Right ventricle myocardium superior (tissue), 1 donor: ENCODE results near the gene NFATC3. TPM values are rescaled to one million over a fixed set of nuclear protein-coding genes. Genes with fewer than 3 reads are reported as not detected.

Source experiments
- ATAC-seq: fragments of 200-7000 bp; cut with Tn5 transposase; one replicate; pipeline ENCODE4 v1.9.1; 2020; ENCODE audit warnings: mild to moderate bottlenecking; ENCODE audit not compliant: poor library complexity
- DNase-seq: peaks from one replicate; pipeline ENCODE4 v3.0.0-alpha.2; 2020
- intact Hi-C: fragments of 100-400 bp; cut with DNase I; formaldehyde crosslinking; loops from one replicate; pipeline ENCODE4 v1.11.2; 2022
- total RNA-seq: library from RNA; stranded (reverse); fragmentation: NEBNext Ultra II Directional; extraction: Animal tissue kit (Norgen Biotek cat#: 25700); gene quantifications from one replicate; pipeline ENCODE4 v1.2.1, GENCODE V29; 2021
- donor health status: DM: no; HTN: yes; CAD: no; lungs with severe emphysema.

NFATC3 gene
- total RNA-seq, 1 donor from 2014 or later: 24.4 TPM

DNA sequence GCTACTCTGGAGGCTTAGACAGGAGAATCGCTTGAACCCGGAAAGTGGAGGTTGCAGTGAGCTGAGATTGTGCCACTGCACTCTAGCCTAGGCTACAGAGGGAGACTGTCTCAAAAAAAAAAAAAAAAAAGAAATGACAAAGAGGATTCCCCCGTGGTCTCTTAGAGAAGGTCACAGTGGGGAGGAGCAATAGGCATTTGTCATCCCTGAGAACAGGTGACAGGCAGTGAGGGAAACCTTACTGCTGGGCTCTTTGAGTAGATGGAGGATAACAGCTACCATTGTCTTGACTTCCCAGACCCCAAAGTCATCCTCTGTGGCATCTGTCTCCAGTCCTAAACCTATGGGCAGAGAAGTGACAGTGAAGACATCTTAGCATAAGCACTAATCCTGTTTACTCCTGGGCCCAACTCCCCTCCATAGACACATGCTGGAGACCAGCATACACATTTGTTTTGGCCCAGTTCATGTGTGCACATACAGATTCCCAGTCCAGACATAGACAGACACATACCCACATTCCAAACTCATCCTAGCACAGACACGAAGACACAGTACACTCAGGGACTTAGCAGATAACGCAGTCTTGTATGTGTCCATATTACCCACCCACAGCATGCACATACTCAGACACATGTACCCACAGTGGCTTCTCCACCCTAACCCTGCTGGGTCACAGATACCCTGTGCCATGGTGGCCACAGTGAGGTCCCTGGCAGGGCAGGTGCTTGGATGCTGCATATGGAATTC lies 148.1 kb downstream of the NFATC3 start:
- intact Hi-C loops: no loop called here
- ATAC-seq (no peak), DNase-seq (no peak)

DNA sequence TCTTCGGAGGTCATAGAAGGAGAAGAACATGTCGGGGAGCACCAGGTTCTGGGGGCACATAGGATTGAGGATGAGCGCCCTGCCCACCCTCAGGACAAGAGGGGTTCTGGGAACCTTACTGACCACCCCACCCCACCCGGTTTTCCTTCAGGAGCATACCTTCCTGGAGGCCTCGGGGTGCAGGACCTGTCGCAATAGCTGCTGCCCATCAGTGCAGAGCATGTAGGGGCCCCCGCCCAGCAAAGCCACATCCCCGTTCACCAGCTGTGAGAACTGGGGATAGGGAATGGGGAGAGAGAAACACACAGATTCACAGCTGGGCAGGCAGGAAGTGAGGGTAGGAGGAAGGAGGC lies 148.6 kb downstream of the NFATC3 start:
- intact Hi-C loops: no loop called here
- no peak for ATAC-seq

DNA sequence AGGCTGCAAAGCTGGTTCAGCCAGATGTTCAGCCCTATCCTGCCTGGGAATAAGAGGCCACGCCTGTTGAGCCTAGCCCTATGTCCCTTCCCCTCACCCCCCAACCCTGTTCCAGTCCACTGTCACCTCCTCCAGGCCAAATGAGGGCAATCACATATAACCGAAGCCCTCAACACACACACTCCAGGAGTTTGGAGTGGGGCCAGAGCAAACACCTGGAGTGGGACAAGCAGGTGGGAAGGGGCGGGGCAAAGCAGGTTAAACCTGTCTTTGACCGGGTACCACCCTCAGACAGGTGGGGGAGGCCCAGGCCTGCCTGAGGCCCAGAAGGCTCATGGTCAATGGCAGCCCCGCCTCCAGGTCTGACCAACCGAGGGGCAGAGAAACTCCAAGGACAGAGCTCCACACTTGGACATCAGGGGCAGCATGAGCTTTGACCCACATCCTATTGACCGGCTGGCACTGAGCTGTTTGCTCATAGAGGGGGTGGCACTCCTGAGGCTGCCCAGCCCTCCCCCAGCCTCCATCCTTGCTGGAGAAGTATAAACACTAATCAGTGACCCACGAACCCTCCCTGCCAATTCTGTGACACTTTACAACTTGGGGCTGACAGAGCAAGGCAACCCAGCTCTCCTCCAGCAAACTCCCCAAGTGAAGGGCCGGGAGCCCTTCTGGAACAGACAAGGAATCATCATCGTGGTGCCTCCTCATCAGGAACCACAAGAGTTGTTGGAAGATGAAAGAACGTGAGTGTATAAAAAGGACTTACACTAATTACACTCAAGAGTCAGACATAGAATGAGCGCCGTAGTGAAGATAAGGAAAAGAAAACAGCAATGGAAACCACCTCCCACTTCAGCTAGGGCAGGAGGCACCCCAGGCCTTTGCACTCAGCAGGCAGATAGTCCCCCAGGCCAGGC lies 149.3 kb downstream of the NFATC3 start:
- intact Hi-C loops: no loop called here
- DNase-seq: no peak
- ATAC-seq: no peak

More for the DNA sequence above, 148.6 kb downstream of the NFATC3 start:
- no peak for DNase-seq

DNA sequence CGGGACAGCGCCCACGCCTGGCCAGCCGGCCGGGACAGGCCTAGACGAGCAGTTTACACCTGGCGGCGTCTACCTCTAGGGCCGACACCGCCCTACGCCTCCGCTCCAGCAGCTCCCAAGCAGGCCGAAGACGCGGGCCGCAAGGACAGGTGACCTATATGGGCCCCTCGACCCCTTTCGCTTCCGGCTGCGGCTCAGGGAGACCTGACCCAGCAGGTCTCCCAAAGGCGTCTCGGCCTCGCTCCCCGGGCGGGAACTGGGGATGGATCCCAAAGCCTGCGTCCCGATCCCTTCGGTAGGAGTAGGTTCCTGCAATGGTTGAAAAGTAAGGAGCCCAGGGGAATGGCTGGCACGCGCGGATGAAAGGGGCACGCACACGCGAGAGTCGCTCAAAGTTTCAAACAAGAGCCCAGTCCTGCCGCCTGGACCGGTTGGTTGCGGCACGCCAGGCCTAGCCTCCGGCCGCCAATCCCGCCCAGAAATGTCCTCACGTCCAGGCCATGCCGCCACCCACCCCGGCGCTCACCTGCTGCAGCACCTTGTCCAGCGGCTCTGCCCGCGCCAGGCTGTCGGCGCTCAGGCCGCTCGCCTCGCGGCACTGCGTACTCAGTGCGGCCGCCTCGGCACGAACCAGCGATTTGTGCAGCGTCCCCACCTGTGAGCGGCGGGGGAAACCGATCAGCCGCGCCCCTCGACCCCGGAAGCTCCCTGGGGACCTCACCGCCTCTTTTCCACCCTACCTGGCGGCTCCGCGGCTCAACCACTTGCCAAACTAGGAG lies 150.1 kb downstream of the NFATC3 start:
- DNase-seq: no peak
- intact Hi-C loops: no loop called here

DNA sequence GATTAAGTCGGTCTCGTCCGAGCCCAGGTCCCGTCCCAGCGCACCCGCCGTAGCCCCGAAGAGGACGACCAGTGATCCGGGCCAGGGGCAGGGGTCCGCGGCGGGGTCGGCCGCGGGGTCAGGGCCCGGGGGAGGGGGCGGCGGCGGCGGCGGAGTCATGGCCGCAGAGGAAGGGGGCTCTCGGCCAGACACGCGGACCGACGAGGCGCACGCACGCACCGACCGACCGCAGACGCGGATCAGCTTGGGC lies 150.6 kb downstream of the NFATC3 start, which contains the start of gene ESRP2:
Gene ESRP2, minus strand, starts transcription at position 241 of the 250 bp plus-strand sequence. Its CDS starts 82 bp downstream, at position 159.
- DNase-seq (no peak), ATAC-seq (no peak)
- intact Hi-C loops: no loop called here

More for the DNA sequence above, 150.1 kb downstream of the NFATC3 start:
- no peak for ATAC-seq

DNA sequence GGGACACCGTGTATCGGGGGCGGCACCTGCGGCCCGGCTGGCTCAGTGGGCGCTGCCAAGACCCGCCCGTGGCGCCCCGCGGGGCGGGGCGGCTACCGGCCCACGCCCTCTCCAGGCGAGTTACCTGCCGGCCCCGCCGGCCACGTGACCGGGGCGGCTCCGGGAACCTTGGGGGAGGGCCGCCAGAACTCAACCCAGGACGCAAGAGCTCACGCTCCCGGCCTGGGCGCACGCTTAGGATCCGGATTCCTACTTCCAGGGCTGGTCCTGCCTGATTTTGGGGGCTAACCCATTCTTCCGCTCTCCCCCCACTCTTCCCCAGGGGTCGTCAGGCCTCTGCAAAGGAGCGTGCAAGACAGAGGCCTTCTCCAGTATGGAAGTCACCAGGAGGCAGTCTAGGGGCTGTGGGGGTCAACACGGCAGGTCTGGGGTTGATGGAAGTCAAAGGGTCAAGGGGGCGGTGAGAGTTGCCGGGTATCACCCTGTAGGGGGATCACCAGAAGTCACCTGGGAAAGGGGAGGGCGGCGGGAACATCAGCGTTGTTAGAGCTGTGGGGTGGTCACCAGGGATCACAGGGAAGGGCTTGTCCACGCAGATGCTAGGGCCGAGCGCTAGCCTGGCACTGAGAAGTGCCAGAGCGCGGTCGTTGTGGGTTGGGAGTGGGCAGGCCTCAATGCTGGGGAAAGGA lies 151.1 kb downstream of the NFATC3 start:
- intact Hi-C loops: no loop called here
- DNase-seq (peak; percentile 47), ATAC-seq (peak; percentile 0)

DNA sequence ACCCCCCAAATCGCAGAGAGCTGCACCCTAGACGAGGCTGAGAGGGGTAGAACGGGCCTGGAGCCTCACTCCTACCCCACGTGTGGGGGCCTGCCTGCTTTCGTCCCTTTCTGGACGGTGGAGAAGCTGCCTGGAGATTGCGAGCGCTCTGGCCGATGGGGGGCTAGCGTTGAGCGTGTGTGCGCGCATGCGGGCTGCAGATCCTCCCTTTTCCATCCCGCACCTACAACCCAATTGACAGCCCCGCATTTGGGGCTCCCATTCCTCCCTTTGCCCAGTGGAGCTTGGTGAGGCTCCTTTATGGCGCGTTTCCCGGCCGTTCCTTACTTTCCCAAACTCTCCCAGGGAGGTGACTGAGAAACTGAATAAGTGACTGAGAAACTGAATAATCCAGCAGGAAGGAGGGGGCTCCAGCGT lies 151.7 kb downstream of the NFATC3 start:
- DNase-seq: no peak
- peak; percentile 0 for ATAC-seq
- intact Hi-C loops: no loop called here

DNA sequence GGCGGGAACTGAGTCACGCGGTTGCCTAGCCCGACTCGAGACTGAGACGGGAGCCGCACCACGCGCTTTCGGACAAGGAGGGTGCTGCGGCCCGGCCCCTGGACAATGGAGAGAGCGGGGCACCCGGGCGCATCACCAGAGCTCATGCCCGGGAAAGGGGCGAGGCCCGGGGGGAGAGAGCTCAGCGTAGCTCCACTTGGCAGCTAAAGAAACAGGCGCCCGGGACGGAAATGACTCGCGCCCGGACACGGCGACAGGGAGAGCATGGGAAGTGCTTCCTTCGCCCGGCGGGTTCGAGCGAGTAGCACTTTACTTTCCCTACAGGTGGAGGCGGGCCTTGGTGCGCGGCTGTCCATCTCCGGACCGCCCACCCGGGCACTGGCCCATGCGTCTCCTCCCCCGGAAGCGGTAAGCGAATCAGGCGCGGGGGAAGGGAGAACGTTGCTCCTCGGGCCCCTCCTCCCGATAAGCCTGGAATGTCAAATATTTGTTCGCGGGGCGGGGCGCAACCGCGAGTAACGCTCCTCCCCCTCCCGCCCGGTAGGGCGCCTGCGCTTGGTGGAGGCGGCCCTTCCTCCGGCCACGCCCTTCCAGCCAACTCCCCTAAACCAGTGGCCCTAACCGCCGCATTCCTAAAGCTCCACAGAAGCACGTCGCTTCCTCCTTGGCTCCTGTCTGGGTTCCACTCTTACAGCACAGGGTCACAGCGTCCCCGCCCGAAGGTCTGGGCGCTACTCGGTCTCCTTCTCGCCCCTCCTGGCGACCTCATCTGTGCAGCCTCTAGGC lies 152.3 kb downstream of the NFATC3 start:
- intact Hi-C loops: loop anchor here (2.0 kb wide), 1 partner anchor 91 kb away; no protein-coding TSS in a partner anchor
- ATAC-seq (peak; percentile 91), DNase-seq (peak; percentile 98)

DNA sequence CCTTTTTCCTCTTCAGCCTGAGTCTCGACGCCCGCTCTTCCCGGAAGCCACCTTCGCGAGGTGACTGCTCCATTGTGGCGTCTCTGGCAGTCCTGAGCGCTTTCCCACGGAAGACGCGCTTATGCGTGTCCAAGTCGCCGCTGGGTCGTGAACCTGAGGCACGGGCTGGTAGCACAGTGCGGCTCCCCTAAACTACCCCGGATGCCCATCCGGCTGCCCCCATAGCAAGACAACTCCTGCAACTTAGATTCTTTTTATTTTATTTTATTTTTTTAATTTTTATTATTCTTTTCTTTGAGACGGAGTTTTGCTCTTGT lies 152.8 kb downstream of the NFATC3 start:
- DNase-seq (no peak), ATAC-seq (no peak)
- intact Hi-C loops: loop anchor here (2.0 kb wide), 1 partner anchor 91 kb away; no protein-coding TSS in a partner anchor

DNA sequence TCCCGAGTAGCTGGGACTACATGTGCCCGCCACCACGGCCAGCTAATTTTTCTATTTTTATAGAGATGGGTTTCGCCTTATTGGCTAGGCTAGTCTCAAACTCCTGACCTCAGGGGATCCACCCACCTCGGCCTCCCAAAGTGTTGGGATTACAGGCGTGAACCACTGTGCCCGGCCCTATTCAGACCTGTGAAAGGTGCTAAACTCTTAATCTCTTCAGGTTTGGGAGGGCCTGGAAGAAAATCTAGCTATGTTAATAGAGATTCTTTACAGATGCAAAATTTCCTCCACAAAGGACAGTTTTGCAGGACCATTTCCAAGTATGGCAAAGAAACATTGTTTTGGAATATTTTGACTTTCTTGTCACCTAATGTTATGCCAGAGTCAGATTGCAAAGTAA lies 156.9 kb downstream of the NFATC3 start:
- intact Hi-C loops: no loop called here
- DNase-seq: no peak
- ATAC-seq: no peak

DNA sequence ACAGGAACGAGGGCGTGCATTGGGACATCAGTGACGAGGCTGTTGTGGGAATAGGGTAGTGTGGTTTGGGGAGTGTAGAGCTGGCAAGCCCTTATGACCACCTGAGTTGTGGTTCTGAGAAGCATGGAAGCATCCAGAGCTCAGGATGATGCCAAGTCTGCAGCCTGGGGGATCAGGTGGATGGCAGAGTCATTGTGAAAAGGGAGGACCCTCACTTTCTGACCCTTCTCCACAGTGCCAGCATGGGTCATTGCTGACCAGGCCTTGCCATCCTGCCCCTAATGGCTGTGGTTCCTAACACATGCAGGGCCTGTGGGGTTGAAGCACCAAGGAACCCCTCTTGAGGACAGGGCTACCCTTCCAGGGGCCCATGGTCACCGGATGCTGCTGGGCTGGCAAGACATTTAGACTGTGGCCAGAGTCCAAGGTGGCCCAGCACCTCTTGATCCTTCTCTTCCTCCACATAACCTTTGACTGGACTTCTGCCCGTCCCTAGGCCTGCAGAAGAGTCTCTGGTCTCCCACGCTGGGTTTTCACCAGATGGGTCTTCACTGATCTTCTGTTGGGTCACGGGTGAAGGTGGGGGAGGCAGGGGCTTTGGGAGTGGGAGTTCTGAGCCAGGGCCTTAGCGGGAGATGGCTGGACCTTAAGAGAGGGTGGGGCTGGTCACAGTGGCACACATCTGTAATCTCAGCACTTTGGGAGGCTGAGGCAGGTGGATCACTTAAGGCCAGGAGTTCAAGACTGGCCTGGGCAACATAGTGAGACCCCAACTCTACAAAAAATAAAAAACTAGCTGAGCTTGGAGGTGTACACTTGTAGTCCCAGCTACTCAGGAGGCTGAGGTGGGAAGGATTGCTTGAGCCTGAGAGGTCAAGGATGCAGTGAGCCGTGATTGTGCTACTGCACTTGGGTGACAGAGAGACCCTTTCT lies 158.0 kb downstream of the NFATC3 start:
- no peak for DNase-seq
- intact Hi-C loops: no loop called here
- no peak for ATAC-seq

DNA sequence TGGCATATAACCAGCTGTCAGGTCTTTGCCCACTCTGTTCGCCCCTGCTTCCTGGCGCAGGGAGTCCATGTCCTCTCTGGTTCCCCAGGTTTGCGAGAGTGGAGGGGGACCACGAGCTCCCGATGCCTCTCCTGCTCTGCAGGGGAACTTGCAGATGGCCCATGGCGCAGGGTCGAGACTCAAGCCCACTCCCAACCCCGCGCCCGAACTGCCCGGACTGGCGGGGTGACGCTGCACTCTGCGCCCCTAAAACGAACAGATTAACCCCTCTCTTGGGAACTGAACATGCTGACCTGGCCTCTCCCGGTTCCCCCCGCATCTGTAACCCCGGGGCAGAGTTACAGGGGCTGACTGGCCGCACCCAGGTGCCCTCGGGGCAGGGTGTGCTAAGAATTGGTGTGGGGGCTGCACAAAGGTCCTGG lies 159.3 kb downstream of the NFATC3 start:
- DNase-seq (no peak), ATAC-seq (no peak)
- intact Hi-C loops: no loop called here

DNA sequence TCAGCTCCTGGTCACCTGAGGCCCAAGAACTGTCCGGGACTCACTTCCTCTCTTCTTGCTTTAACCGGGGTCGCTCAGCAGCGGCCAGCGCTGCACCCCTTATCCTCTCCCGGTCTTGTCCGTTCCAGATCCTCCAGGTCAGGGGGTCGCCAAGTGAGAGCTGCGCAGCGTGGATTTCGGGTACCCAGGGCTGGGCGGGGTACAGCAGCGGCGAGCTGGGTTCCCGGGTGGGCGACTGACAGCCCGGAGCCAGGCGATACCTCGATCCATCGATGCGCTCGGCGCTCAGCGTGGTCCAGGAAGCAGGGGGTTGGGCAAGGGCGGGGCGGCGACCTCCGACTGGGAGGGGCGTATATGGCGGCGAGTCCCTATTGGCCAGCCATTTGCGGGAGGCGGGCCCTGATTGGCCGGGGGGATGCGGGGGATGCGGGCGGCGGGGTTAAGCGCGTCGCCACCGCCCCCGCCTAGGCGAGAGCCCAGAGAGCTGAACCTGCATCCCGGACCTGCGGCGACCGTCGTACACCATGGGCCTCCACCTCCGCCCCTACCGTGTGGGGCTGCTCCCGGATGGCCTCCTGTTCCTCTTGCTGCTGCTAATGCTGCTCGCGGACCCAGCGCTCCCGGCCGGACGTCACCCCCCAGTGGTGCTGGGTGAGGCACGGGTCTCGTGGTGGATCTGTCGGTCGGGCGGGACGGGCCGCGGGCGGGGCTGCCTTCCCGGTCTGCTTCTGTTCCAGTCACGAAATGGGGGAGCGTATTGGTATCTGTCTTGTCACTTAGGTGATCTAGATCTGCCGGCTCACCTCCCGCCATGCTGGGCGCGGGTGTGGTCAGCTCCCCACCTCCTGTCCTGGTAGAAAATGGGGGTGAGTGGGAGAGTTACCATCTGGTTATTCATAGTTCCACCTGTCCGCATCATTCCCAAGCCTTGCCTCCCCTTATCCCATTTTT lies 160.0 kb downstream of the NFATC3 start, which contains the start of gene PLA2G15:
Gene PLA2G15, plus strand, starts transcription at position 471 of the 951 bp plus-strand sequence. Its CDS starts 54 bp downstream, at position 525.
- intact Hi-C loops: no loop called here
- DNase-seq: peak; percentile 98
- peak; percentile 96 for ATAC-seq

DNA sequence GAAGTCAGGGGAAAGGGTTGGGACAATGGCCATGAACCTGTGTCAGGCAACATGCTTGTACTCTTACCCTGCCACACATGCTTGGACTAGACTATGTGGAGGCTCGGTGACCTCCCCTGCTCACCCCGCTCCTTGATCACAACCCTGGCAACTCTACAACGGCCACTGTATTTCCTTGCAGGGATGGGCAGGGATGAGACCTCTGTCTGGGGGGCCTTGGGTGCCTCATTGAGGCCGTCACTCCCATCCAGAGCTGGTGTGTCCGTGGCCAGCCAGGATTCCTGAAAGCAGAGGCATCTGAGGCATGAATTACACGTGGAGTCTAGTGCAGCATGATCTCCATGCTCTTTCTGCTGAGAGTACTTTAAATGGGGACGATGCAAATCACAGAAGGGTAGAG lies 161.0 kb downstream of the NFATC3 start:
- DNase-seq (no peak), ATAC-seq (no peak)
- intact Hi-C loops: no loop called here

DNA sequence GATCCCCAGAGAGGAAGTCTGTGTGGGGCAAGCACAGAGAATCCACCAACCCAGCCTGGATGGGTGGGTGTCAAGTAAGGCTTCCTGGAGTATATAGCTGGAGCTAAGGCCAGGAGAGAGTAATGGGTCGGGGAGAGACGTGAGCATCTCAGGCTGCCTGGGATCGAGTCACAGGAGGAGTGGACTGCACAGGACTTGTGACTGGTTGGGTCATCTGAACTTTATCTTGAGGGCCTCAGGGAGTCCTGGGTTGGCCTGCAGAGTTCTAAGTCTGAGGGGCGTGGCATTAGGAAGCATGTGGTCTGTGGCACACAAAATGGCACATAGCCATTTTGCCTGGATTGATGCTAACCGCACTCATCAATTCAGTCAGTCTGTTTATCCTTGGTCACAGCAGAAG lies 161.5 kb downstream of the NFATC3 start:
- intact Hi-C loops: no loop called here
- DNase-seq: no peak
- ATAC-seq: no peak

DNA sequence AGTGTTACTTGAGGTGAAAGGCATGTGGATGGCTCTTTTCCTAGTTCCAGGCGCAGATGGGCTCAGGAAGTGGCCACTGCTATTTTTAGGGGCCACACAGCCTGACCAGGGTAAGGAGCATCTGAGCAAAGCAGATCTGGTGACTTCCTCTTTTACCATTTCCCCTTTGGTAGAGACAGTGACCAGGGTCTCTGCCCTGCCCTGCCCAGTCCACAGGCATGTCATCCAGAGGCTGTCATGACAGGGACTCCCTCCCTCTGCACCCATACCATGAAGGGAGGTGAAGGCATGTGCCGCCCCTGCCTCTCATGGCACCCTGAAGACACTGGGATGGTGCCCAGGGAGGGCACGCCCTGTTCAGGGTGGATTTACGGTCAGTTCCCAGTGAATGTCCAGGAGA lies 162.2 kb downstream of the NFATC3 start:
- DNase-seq (no peak), ATAC-seq (peak; percentile 6)
- intact Hi-C loops: no loop called here
